HG03432 (cell line): Measurements from ENCODE around the gene MYCBP2.

ENCODE experiments used
- ATAC-seq: cut with Tn5 transposase; IDR thresholded peaks from one replicate; pipeline ENCODE4 v1.9.1; 2021; ENCODE audit warnings: mild to moderate bottlenecking, moderate library complexity; ENCODE audit not compliant: unreplicated experiment

Gene MYCBP2

DNA sequence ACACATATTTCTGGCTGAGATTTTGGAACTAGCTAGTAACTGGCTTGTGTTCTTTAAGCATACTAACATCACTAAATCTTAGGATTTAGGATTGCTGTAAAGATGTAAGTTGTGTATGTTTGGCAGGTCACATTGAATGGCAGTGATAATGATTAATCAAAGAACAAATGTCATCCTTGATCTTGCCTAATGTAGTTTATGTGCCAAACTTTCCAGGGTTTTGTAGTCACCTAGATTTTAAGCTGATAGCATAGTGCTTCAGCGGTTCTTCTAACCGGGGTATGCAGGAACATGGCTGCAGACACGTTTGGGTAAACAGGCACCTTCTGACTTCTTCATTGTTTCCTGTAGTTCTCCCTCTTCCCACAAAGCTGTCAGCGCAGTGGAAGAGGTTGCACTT is 325.4 kb downstream of the MYCBP2 start:
- no peak for ATAC-seq

DNA sequence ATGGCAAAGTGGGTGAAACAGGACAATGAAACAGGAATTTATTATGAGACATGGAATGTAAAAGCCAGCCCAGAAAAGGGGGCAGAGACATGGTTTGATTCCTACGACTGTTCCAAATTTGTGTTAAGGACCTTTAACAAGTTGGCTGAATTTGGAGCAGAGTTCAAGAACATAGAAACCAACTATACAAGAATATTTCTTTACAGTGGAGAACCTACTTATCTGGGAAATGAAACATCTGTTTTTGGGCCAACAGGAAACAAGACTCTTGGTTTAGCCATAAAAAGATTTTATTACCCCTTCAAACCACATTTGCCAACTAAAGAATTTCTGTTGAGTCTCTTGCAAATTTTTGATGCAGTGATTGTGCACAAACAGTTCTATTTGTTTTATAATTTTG is 326.4 kb downstream of the MYCBP2 start:
- no peak for ATAC-seq
